Amygdala (tissue), 56 donors: ENCODE results near the gene LRMDA.

Experiments
- DNase-seq, 56 donors: peaks; one replicate each; lab custom pipeline; 2025; lab: John Stamatoyannopoulos, UW

The LRMDA gene

GRCh38 chr10:76150139-76150875 lies 718.9 kb downstream of the LRMDA start:
- DNase-seq, result peak in 2 of 56 donors; percentile 33 to 53

GRCh38 chr10:76150876-76151288 lies 719.5 kb downstream of the LRMDA start:
- DNase-seq, result peak in 7 of 56 donors; percentile 6 to 53 (median 24)

DNA sequence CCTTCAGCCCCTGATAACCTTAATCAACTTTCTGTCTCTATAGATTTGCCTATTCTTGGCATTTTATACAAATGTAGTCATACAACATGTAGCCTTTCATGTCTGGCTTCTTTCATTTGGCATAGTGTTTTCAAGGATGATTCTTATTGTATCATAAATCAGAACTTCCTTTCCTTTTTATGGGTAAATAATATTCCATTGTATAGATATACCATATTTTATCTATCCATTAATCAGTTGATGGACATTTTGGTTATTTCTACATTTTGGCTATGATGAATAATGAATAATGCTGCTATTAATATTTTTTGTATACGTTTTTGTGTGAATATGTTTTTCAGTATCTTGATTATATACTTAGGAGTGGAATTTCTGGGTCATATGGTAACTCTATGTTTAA lies 720.8 kb downstream of the LRMDA start:
- DNase-seq, result no peak

- DNase-seq, result no peak
These were observed 724.5 kb downstream of the LRMDA start for GRCh38 chr10:76155961-76156360.

DNA sequence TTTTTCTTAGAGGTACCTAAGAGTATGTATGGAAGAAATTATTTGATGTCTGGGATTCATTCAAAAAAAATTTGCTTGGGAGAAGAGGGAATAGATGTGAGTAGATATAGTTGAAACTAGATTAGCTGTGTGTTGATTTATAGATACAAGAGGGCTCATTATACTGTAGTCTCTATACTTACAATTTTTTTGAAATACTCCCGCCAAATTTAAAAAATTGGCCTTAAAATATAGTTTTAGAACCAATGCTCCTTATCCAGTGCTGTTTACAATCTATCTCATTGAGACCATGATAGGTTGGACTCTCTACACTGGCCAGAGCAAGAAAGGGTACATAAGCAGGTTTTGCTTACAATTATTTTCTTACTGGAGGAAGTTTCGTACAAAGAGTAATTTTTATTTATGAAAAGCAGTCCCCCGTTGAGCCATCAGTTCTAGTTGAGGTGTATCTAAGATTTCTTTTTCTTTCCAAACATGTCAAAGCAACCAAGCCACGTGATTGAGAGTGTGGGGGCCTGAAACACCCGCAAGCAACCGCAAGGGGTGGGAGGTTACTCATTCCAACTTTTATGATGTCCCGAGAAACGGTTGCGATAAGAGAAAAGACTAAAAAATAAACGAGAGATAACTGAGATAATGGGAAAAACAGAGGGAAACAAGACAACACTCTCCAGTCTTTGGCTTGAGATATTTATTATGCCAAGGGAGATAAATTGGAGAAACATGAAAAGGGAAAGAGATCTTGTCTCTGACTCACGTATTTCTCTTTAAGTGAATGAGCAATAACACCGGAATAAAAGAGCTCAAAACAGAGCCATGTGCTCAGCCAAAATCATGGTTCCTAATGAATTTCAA lies 729.2 kb downstream of the LRMDA start:
- no peak for DNase-seq

- no peak for DNase-seq
These were observed 729.8 kb downstream of the LRMDA start for GRCh38 chr10:76161301-76161582.

DNA sequence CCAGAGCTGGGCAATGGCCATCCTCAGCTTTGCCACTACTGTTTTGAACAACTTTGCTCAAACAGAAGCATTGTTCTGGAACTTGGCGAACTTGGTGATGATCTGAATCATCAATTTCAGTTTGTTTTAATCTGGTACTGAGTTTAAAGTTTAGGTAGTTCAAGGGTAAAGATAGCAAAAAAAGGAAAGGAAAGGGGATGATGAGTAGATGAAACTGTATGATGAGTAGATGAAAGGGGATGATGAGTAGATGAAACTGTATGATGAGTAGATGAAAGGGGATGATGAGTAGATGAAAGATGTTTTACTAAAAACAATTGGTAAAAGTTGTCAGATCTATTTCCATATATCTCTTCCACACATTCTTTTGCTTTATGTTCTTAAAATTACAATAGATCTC lies 737.0 kb downstream of the LRMDA start:
- DNase-seq, result no peak

DNA sequence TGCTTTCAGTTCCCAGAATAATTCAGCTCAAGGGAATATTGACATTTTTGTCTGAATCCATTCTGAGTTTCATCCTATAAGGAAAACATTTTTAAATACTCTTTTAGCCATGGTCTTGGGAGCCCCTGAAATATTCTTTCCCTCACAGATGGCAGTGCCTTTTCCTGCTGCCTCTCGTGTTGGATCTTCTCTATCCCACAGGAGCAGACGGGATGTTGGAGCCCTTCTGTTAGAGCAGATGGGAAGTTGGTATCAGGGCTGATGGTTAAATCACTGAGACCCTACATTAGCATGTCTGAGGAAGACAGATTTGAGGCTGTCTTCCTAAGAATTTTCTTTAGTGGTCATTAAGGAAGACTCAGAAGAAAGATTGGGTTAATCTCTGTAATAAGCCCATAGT lies 737.8 kb downstream of the LRMDA start:
- no peak for DNase-seq

- DNase-seq, result no peak
These were observed 740.6 kb downstream of the LRMDA start for GRCh38 chr10:76172020-76172419.

DNA sequence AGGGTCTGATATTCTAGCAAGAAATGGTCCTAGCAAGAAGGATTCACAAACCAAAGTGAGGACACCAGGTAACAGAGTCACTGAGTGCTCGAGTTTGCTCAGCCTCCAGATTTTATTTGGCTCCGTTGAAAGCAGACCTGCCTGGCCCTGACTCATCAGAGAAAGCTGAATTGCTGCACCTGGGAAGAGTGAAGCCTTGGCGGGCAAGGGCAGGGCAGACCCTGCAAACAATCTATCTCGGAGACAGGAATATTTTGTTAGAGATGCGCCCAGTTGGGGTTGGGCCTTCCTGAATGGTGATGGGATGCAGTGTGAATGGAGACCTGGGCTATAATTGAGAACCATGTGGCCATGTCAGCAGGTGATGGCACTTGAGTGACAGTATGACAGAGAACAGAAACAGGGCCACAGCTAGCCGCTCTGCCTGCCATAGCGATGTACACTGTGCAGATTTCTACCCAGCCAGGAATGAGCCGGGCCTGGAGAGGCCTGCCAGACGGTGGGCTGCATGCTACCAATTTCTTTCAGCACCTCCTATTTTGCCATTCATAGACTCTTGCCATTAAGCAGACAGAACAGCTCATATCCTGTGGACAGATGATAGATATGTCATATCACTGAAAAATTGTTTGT lies 744.2 kb downstream of the LRMDA start:
- no peak for DNase-seq

- DNase-seq, result no peak
These were observed 744.7 kb downstream of the LRMDA start for GRCh38 chr10:76176166-76176550.

DNA sequence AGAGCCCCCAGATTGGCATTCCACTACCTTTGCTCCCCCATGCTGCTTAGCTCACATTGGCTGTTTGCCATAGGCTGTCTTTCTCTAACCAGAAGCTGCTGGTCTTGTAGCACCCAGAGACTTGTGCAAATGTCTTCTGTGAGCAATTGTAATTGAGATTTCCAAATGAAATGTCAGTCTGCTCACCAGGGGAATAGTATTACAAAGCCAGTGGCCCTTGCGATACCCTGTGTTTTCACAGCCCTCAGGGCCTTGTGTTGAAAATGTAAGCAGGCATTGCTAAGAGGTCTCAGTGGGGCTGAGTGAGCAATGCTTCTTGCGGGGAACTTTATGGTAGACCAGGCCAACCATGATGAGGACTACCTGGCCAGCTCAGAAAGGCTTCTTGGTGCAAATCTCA lies 746.5 kb downstream of the LRMDA start:
- no peak for DNase-seq

GRCh38 chr10:76178532-76179292 lies 747.3 kb downstream of the LRMDA start:
- no peak for DNase-seq

DNA sequence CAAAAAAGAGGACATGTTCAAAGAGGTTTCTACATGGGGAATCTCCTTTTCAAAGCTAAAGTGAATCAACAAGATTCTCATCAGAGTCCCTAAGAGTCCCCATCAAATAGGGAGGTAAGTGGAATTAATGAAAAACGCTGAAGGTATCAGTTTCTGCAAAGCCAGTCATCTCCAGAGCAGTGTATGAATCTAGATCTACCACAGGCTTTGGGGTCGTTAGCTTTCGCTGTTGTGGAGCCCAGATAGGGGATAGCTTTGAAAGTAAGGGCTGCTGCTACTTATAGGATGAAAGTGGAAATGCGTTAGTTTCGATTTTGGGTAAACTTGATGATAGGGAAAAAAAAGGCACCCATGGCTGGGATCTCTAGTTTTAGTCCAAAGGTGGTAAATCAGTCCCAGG lies 748.4 kb downstream of the LRMDA start:
- no peak for DNase-seq

DNA sequence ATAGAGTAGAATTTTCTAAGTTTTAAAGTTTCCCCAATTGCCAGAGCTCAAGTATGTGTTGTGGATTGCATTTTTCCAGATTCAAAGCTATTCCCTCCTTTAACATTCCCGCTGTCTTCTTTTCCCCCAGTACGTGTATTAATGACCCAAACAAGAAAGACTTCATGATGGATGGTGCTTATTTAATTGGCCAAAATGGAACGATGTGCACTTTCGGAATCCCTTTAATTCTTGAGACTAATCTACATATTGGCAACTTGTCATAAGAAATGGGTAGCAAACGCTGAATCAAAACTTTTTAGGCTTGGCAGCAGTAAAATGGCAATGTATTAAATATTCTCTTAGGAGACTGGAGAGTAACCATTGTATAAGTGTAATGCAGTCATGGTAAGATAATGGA lies 753.2 kb downstream of the LRMDA start:
- no peak for DNase-seq

DNA sequence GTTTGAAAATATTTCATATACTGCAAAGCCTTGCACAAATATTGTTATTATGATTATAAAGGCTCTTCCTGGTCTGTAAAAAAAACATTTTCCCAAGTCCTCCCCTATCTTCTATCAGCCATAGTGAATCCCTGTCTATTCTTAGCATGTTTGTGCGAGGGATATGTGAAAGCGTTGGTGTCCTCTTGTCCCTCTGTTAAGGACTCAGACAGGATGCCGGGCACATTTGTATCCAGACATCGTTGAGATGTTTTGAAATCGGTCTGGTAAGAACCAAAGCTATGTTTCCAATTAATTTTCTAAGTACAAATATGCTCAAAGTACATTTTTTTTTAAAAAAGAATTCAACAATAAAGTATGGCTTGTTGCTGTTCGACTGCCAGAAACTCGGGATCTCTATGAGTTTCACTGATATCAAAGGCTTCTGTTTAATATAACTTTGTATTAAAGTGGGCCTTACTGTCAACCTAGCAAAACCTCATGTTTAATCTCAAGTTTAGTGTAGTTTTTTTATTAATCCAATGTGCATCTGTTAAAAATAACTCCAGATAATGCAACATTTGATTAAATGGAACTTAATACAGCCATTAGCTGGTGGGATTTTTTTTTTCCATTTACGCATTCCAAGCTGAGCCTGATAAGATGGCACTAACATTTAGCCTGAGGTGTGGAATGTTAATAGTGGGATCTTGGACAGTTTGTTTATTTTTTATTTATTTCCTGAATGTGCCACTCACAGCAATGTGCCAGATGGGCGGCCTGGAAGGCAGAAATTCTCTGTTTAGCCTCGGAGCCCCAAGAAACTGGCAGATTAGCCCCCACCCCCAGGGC lies 754.3 kb downstream of the LRMDA start:
- DNase-seq, result no peak

GRCh38 chr10:76188216-76188615 lies 756.8 kb downstream of the LRMDA start:
- DNase-seq, result no peak

DNA sequence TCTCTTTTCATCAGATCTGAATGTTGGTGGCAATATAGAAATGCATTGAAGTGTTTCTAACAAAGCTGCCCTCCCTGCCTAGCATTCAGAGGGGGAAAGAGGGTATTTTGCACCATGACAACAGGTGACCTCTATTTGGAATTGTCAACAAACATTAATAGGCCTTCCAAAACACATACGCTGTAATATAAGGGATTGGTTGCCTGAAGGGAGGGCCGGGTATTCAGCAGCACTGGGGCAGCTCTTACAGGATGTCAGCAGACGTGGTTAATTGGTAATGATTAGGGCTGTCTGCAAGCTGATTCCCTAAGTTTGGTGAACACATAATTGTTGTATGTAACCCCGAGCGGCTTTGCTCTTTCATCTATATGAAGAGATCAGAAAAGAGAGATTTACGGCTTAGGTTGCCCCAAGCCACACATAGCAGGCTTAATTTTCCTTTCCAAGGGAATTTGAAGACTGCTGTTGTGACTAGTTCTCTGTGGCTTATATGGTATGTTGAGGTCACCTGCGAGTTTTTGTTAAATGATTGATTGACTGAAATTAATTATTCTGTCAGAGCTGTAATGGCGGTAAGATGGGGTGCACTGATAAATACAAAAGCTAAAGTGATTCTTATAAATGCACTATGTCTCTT lies 759.3 kb downstream of the LRMDA start:
- DNase-seq, result no peak

DNA sequence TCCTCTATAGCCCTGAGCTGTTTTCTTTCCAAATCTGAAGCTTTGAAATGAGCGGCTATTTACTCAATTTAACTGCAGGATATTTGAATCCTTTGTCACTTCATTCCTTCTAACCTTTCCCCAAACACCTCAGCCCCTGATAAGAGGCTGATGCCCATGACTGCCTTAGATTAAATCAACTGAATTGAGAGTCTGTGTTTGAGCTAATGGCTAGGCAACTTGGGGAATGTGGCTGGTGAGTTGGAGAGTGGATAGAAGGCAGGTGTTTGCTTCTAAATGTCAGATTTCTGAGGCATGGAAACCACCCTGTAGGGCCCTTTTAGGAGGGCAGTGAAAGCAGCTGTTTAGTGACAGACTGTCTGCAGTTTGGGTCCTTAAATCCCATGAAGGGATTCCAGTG lies 759.9 kb downstream of the LRMDA start:
- DNase-seq, result no peak

- no peak for DNase-seq
These were observed 760.7 kb downstream of the LRMDA start for GRCh38 chr10:76192151-76192550.
